GM23338 (cell line): Measurements from ENCODE around the gene HPDL. TPM values are rescaled to one million over a fixed set of nuclear protein-coding genes. Genes with fewer than 3 reads are reported as not detected.

ENCODE experiments used
- ATAC-seq: fragments of 200-7000 bp; cut with Tn5 transposase; 3 replicates; pipeline ENCODE4 v1.9.1; 2020
- DNase-seq: peaks from one replicate; pipeline ENCODE4 v3.0.0-alpha.2; 2015; ENCODE audit warnings: low spot score
- H2AFZ ChIP-seq: fragments of 200-600 bp; sonication (generic); 2 replicates; pipeline ENCODE4 v1.8.0; 2016; ENCODE audit warnings: antibody characterized with exemption, mild to moderate bottlenecking, moderate library complexity
- H3F3A ChIP-seq: fragments of 200-600 bp; sonication (generic); replicated peaks from 2 replicates; pipeline ENCODE4 v1.8.0; 2017; ENCODE audit warnings: antibody characterized with exemption, mixed run types, low read depth
- H3K27ac ChIP-seq: fragments of 200-600 bp; sonication (generic); 2 replicates; pipeline ENCODE4 v1.6.1; 2016; ENCODE audit warnings: low read depth
- H3K27me3 ChIP-seq: fragments of 200-600 bp; sonication (generic); 2 replicates; pipeline ENCODE4 v1.8.0; 2016; ENCODE audit warnings: mild to moderate bottlenecking, mixed run types, moderate library complexity; ENCODE audit not compliant: insufficient read depth
- H3K36me3 ChIP-seq: fragments of 200-600 bp; sonication (generic); 2 replicates; pipeline ENCODE4 v1.8.0; 2016; ENCODE audit warnings: mild to moderate bottlenecking; ENCODE audit not compliant: insufficient read depth
- H3K4me1 ChIP-seq: fragments of 200-600 bp; sonication (generic); 2 replicates; pipeline ENCODE4 v1.8.0; 2016; ENCODE audit warnings: mild to moderate bottlenecking, moderate library complexity; ENCODE audit not compliant: insufficient read depth
- H3K4me2 ChIP-seq: fragments of 200-600 bp; sonication (generic); 2 replicates; pipeline ENCODE4 v1.7.1; 2017; ENCODE audit warnings: mixed run types
- H3K4me3 ChIP-seq: fragments of 200-600 bp; sonication (generic); 2 replicates; pipeline ENCODE4 v1.6.1; 2016; ENCODE audit warnings: mixed run types
- H3K79me2 ChIP-seq: fragments of 200-600 bp; sonication (generic); replicated peaks from 2 replicates; pipeline ENCODE4 v1.8.0; 2017; ENCODE audit warnings: mild to moderate bottlenecking; ENCODE audit not compliant: insufficient read depth
- H3K9me2 ChIP-seq: fragments of 200-600 bp; sonication (generic); 2 replicates; pipeline ENCODE4 v1.8.0; 2017; ENCODE audit not compliant: insufficient read depth
- H4K20me1 ChIP-seq: fragments of 200-600 bp; sonication (generic); replicated peaks from 2 replicates; pipeline ENCODE4 v1.8.0; 2017; ENCODE audit warnings: mild to moderate bottlenecking; ENCODE audit not compliant: insufficient read depth
- H3K27ac Mint-ChIP-seq: 2 replicates; pipeline ENCODE4 v1.8.0; 2020; ENCODE audit warnings: inconsistent platforms, mild to moderate bottlenecking, moderate library complexity, mixed read lengths
- H3K27me3 Mint-ChIP-seq: 3 replicates; pipeline ENCODE4 v1.8.0; 2022; ENCODE audit warnings: low read depth, mild to moderate bottlenecking, moderate library complexity, mixed read lengths, inconsistent platforms; ENCODE audit not compliant: insufficient read depth, poor library complexity
- H3K36me3 Mint-ChIP-seq: 3 replicates; pipeline ENCODE4 v1.8.0; 2021; ENCODE audit warnings: low read depth, mild to moderate bottlenecking, inconsistent platforms, moderate library complexity, mixed read lengths
- H3K4me1 Mint-ChIP-seq: 3 replicates; pipeline ENCODE4 v1.8.0; 2020; ENCODE audit warnings: mild to moderate bottlenecking, inconsistent platforms, mixed read lengths
- H3K4me3 Mint-ChIP-seq: 3 replicates; pipeline ENCODE4 v1.8.0; 2021; ENCODE audit warnings: moderate library complexity, mild to moderate bottlenecking, inconsistent platforms, mixed read lengths
- H3K9me3 Mint-ChIP-seq: 3 replicates; pipeline ENCODE4 v1.8.0; 2020; ENCODE audit warnings: moderate library complexity, mild to moderate bottlenecking, inconsistent platforms, mixed read lengths
- CREB1 ChIP-seq: fragments of 250-450 bp; sonication (Bioruptor Pico); IDR thresholded peaks from 2 replicates; pipeline ENCODE4 v1.5.0; 2020; ENCODE audit warnings: low read depth, mild to moderate bottlenecking, moderate library complexity
- EZH2 ChIP-seq: fragments of 200-600 bp; sonication (generic); IDR thresholded peaks from one replicate; pipeline ENCODE4 v1.8.0; 2017; ENCODE audit warnings: antibody characterized with exemption, mild to moderate bottlenecking, low read depth; ENCODE audit not compliant: unreplicated experiment
- NANOG ChIP-seq: IDR thresholded peaks from 2 replicates; pipeline ENCODE4 v1.6.1; 2016; ENCODE audit warnings: antibody characterized with exemption, borderline replicate concordance
- ZNF331 ChIP-seq: fragments of 250-450 bp; sonication (Bioruptor Pico); IDR thresholded peaks from 2 replicates; pipeline ENCODE4 v1.5.0; 2020; ENCODE audit warnings: low read depth, mild to moderate bottlenecking, moderate library complexity
- polyA plus RNA-seq: library from polyadenylated mRNA; unstranded; fragments of >200 nt; fragmentation: Nextera tagmentation; extraction: Ambion mirVana; gene quantifications from 2 replicates; pipeline ENCODE4 v1.2.1, GENCODE V29; 2016
- total RNA-seq: library from RNA; depleted of rRNA; stranded (reverse); fragments of >200 nt; shearing (Covaris generic); gene quantifications from 2 replicates; pipeline ENCODE4 v1.2.3, GENCODE V29; 2014
- TF ChIP-seq, protein P1 (sequence below): fragments of 250-450 bp; sonication (Bioruptor Pico); IDR thresholded peaks from 2 replicates; pipeline ENCODE4 v1.5.0; 2020; ENCODE audit warnings: mild to moderate bottlenecking, moderate library complexity
- TF ChIP-seq, protein P2 (sequence below): IDR thresholded peaks from 2 replicates; pipeline ENCODE4 v1.6.1; 2016; ENCODE audit warnings: antibody characterized with exemption

HPDL gene
- total and polyA plus RNA-seq, 2 experiments from 2014 or later, result 36.5 to 82.1 TPM

DNA sequence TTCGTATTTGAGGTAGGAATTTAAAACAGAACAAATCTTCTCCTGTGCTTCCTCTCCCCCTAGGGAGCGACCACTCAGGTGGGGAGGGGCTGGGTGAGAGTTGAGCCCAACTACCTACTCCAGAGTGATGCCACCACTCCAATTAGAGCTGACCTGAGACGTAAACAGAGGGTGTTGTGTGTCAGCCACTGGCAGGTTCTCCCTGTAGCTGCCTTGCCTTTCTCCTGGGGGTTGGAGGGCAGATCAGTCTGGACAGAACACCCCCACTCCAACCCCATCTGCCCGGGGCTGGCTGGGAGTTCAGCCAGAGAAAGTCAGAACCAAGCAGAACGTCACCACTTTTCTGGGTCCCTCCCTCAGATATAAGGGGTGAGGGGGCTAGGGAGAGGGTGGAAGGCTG is 2.0 kb downstream of the HPDL start (continued):
- TF ChIP-seq, protein P1, sequence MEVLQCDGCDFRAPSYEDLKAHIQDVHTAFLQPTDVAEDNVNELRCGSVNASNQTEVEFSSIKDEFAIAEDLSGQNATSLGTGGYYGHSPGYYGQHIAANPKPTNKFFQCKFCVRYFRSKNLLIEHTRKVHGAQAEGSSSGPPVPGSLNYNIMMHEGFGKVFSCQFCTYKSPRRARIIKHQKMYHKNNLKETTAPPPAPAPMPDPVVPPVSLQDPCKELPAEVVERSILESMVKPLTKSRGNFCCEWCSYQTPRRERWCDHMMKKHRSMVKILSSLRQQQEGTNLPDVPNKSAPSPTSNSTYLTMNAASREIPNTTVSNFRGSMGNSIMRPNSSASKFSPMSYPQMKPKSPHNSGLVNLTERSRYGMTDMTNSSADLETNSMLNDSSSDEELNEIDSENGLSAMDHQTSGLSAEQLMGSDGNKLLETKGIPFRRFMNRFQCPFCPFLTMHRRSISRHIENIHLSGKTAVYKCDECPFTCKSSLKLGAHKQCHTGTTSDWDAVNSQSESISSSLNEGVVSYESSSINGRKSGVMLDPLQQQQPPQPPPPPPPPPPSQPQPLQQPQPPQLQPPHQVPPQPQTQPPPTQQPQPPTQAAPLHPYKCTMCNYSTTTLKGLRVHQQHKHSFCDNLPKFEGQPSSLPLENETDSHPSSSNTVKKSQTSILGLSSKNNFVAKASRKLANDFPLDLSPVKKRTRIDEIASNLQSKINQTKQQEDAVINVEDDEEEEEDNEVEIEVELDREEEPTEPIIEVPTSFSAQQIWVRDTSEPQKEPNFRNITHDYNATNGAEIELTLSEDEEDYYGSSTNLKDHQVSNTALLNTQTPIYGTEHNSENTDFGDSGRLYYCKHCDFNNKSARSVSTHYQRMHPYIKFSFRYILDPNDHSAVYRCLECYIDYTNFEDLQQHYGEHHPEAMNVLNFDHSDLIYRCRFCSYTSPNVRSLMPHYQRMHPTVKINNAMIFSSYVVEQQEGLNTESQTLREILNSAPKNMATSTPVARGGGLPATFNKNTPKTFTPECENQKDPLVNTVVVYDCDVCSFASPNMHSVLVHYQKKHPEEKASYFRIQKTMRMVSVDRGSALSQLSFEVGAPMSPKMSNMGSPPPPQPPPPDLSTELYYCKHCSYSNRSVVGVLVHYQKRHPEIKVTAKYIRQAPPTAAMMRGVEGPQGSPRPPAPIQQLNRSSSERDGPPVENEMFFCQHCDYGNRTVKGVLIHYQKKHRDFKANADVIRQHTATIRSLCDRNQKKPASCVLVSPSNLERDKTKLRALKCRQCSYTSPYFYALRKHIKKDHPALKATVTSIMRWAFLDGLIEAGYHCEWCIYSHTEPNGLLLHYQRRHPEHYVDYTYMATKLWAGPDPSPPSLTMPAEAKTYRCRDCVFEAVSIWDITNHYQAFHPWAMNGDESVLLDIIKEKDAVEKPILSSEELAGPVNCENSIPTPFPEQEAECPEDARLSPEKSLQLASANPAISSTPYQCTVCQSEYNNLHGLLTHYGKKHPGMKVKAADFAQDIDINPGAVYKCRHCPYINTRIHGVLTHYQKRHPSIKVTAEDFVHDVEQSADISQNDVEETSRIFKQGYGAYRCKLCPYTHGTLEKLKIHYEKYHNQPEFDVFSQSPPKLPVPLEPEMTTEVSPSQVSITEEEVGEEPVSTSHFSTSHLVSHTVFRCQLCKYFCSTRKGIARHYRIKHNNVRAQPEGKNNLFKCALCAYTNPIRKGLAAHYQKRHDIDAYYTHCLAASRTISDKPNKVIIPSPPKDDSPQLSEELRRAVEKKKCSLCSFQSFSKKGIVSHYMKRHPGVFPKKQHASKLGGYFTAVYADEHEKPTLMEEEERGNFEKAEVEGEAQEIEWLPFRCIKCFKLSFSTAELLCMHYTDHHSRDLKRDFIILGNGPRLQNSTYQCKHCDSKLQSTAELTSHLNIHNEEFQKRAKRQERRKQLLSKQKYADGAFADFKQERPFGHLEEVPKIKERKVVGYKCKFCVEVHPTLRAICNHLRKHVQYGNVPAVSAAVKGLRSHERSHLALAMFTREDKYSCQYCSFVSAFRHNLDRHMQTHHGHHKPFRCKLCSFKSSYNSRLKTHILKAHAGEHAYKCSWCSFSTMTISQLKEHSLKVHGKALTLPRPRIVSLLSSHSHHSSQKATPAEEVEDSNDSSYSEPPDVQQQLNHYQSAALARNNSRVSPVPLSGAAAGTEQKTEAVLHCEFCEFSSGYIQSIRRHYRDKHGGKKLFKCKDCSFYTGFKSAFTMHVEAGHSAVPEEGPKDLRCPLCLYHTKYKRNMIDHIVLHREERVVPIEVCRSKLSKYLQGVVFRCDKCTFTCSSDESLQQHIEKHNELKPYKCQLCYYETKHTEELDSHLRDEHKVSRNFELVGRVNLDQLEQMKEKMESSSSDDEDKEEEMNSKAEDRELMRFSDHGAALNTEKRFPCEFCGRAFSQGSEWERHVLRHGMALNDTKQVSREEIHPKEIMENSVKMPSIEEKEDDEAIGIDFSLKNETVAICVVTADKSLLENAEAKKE (CRISPR knock-in tag), result no peak
- TF ChIP-seq ZNF331 (CRISPR knock-in tag) (no peak), NANOG (no peak), EZH2 (no peak)
- TF ChIP-seq, protein P2, sequence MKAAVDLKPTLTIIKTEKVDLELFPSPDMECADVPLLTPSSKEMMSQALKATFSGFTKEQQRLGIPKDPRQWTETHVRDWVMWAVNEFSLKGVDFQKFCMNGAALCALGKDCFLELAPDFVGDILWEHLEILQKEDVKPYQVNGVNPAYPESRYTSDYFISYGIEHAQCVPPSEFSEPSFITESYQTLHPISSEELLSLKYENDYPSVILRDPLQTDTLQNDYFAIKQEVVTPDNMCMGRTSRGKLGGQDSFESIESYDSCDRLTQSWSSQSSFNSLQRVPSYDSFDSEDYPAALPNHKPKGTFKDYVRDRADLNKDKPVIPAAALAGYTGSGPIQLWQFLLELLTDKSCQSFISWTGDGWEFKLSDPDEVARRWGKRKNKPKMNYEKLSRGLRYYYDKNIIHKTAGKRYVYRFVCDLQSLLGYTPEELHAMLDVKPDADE, result no peak

DNA sequence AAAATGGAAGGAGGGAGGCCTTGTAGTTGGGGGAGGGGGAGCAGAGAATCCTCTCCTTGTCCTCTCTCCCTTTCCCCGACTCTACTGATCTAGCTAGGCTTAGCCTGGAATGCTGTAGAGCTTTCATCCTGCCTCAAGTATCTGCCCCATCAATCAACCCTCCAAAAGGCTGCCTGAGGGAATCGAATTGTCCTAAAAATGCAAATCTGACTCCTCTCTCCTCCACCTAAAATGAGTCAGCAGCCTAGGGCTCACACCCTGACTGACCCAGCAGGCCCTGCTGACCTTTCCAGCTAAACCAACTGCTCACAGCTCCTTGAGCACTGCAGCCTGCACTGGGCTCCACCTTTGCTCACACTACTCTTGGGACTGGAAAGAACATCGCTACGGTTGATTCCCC is 2.8 kb downstream of the HPDL start:
- Mint-ChIP-seq H3K27ac (peak overlapping the region; percentile 78), H3K4me1 (peaks cover 39% of the 10 kb centered on the region), H3K4me3 (peak overlapping the region; percentile 83), H3K9me3 (peaks cover 3% of the 10 kb centered on the region; the same call in 2 of the 3 replicates), H3K27me3 (peaks cover 20% of the 10 kb centered on the region), H3K36me3 (peaks cover 57% of the 10 kb centered on the region)
- H3K36me3 ChIP-seq, result peaks cover 3% of the 10 kb centered on the region; the same call in 1 of the 2 replicates
- H3K27me3 ChIP-seq, result no peaks in the 10 kb centered on the region
- H3K79me2 ChIP-seq, result peaks cover 14% of the 10 kb centered on the region
- H2AFZ ChIP-seq, result no peak overlapping the region
- no peaks in the 10 kb centered on the region; the same call in 1 of the 2 replicates for H4K20me1 ChIP-seq
- DNase-seq (peak; percentile 72), ATAC-seq (peak; percentile 20)
- H3K9me2 ChIP-seq, result no peaks in the 10 kb centered on the region
- H3K4me1 ChIP-seq, result peaks cover 23% of the 10 kb centered on the region
- H3K4me2 ChIP-seq, result peak overlapping the region; percentile 91; the same call in 1 of the 2 replicates
- peak overlapping the region; percentile 71; the same call in 1 of the 2 replicates for H3K4me3 ChIP-seq
- H3F3A ChIP-seq, result peaks cover 12% of the 10 kb centered on the region
- H3K27ac ChIP-seq, result peak overlapping the region; percentile 88
- TF ChIP-seq, protein P1 (CRISPR knock-in tag), result 0 out of 2 replicates have a peak, but pooled peaks have one; percentile 7
- TF ChIP-seq, protein P2, result no peak
- TF ChIP-seq NANOG (no peak), CREB1 (CRISPR knock-in tag) (no peak)
